C4-2B (cell line): Measurements from ENCODE around the gene NLGN1.

ENCODE experiments used
- ZFX ChIP-seq: fragments of 450-650 bp; IDR thresholded peaks from 2 replicates; pipeline ENCODE4 v1.6.1; 2017
- TF ChIP-seq, protein P1 (sequence below): fragments of 450-650 bp; conservative IDR thresholded peaks from 2 replicates; pipeline ENCODE4 v1.5.1; 2017; ENCODE audit warnings: mild to moderate bottlenecking

DNA sequence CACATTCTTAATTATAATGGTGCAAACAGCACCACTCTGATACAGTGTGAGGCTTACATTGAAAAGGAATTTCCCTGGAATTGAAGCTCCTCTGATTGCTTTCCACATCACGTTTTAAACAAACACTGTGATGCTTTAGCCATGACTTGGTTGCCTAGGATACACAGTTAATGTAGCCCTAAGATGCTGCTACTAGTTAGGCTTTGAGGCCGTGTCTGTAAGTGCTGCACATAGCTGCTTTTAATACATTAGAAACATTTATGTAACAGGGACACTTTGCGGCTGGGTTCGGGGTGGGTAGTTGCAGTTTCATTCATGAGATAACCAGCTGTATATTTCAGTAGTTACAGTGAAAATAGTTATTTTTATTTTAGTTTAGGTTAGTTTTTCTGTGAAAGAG, 334.7 kb downstream of the NLGN1 start:
- TF ChIP-seq, protein P1, sequence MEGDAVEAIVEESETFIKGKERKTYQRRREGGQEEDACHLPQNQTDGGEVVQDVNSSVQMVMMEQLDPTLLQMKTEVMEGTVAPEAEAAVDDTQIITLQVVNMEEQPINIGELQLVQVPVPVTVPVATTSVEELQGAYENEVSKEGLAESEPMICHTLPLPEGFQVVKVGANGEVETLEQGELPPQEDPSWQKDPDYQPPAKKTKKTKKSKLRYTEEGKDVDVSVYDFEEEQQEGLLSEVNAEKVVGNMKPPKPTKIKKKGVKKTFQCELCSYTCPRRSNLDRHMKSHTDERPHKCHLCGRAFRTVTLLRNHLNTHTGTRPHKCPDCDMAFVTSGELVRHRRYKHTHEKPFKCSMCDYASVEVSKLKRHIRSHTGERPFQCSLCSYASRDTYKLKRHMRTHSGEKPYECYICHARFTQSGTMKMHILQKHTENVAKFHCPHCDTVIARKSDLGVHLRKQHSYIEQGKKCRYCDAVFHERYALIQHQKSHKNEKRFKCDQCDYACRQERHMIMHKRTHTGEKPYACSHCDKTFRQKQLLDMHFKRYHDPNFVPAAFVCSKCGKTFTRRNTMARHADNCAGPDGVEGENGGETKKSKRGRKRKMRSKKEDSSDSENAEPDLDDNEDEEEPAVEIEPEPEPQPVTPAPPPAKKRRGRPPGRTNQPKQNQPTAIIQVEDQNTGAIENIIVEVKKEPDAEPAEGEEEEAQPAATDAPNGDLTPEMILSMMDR: no peak
- TF ChIP-seq ZFX: no peak
